ENCODE results near the gene TLE4. TPM values are rescaled to one million over a fixed set of nuclear protein-coding genes. Genes with fewer than 3 reads are reported as not detected.

The TLE4 gene
- total and polyA plus RNA-seq, 10 of the 15 experiments (the other 5 are each of a cell fraction or from before 2014, with no cell fraction given): 5.3 to 53.3 (median 23.3) TPM

- no peak for TF ChIP-seq MLLT1 (IDR thresholded peaks at IDR 0.05)
- no peak for TF ChIP-seq STAT3 (IDR thresholded peaks at IDR 0.05; ENCODE audit: low read depth, low read length)
- no peak for TF ChIP-seq NRF1 (conservative IDR thresholded peaks at IDR 0.05; ENCODE audit: low read depth, low read length)
- no peak for TF ChIP-seq SREBF1 (IDR thresholded peaks at IDR 0.05; ENCODE audit: low read length)
- TF ChIP-seq YY1 (IDR thresholded peaks at IDR 0.05; ENCODE audit: low read depth, low read length): no peak
- no peak for TF ChIP-seq RUNX3 (IDR thresholded peaks at IDR 0.05; ENCODE audit: low read length)
- no peak for TF ChIP-seq SREBF2 (IDR thresholded peaks at IDR 0.05; ENCODE audit: low read length)
Measured at GRCh38 chr9:79633558-79633957, 61.8 kb downstream of the TLE4 start (continued).

GRCh38 chr9:79637177-79637925 is 65.6 kb downstream of the TLE4 start:
- H3K9me3 ChIP-seq (replicated peaks; ENCODE audit: control insufficient read depth, insufficient read depth, low read length): no peaks in the 10 kb centered on the region
- H3K4me1 ChIP-seq (ENCODE audit: control insufficient read depth, insufficient read depth, low read length): no peaks in the 10 kb centered on the region
- ChIA-PET SMC1A (ENCODE audit: uncharacterized antibody, unreplicated experiment) (interaction anchor here (0.7 to 2.2 kb wide), 7 partner anchors 8 to 175 kb away, joined by 3 to 12 read pairs (median 3); no protein-coding TSS in a partner anchor), RAD21 (ENCODE audit: unreplicated experiment) (interaction anchor here (1.1 to 1.3 kb wide), 3 partner anchors 8 to 66 kb away, joined by 3 to 4 read pairs (median 3); partner anchors contain the start of gene TLE4), POLR2A (interaction anchor here (0.5 to 1.5 kb wide), 3 partner anchors 13 to 65 kb away, joined by 3 read pairs; no protein-coding TSS in a partner anchor), CTCF (interaction anchor here (0.9 kb wide), 1 partner anchor 10 kb away, joined by 4 read pairs; no protein-coding TSS in a partner anchor)
- no peak overlapping the region for H3K4me2 ChIP-seq (ENCODE audit: control insufficient read depth, insufficient read depth)
- no TSS peak for BruUV-seq (replicated peaks)
- FAIRE-seq (peak; percentile 18), DNase-seq (ENCODE audit: low read depth, low spot score) (no peak), ATAC-seq (peak; percentile 60)
- in situ Hi-C loops (cut with MboI): no loop called here
- intact Hi-C loops (cut with micrococcal nuclease; ENCODE audit: unreplicated experiment): no loop called here
- peaks cover 0 to 5% of the 10 kb centered on the region in 2 experiments; a peak in 3 of 4 replicates for H3K36me3 ChIP-seq (ENCODE audit: control insufficient read depth in 2 of 2, insufficient read depth in 2 of 2, low read length in 1 of 2)
- H3K79me2 ChIP-seq (ENCODE audit: control insufficient read depth, insufficient read depth, low read length): no peaks in the 10 kb centered on the region
- no peak overlapping the region for H2AFZ ChIP-seq (ENCODE audit: control insufficient read depth, low read depth, low read length)
- no peak overlapping the region for H3K9ac ChIP-seq (ENCODE audit: control insufficient read depth, insufficient read depth, low read length)
- no peak overlapping the region for H3K4me3 ChIP-seq
- no peaks in the 10 kb centered on the region for H3K27me3 ChIP-seq (replicated peaks in 1 of 2; ENCODE audit: control insufficient read depth in 2 of 2, insufficient read depth in 2 of 2, low read length in 1 of 2)
- H3K27ac ChIP-seq (ENCODE audit: control insufficient read depth, insufficient read depth): no peak overlapping the region
- WGBS (ENCODE audit: insufficient coverage, insufficient replicate concordance, low lambda C conversion rate, missing lambda C conversion rate): 39% methylated on average over 2 of the region's 2 CpGs
- no peaks in the 10 kb centered on the region for H4K20me1 ChIP-seq (ENCODE audit: control insufficient read depth, insufficient read depth)
- no peak for TF ChIP-seq MYC (IDR thresholded peaks at IDR 0.05; ENCODE audit: insufficient read depth, insufficient read length, insufficient replicate concordance, low read length, severe bottlenecking)
- TF ChIP-seq ZNF687 (IDR thresholded peaks at IDR 0.05): no peak
- TF ChIP-seq EP300 (IDR thresholded peaks at IDR 0.05; ENCODE audit: borderline replicate concordance in 1 of 2, control insufficient read depth in 1 of 2, low read depth in 2 of 2, low read length in 2 of 2): no peak
- no peak for TF ChIP-seq CEBPZ (IDR thresholded peaks at IDR 0.05; ENCODE audit: low read depth, low read length)
